CD4-positive, alpha-beta T cell treated with Interleukin-6 at 100 ng/mL for 8 hours (primary cell): ENCODE data around the gene CAV1.
"Not testable (repeated sequence)": the region's sequence is repeated elsewhere in the genome, so short reads cannot be mapped to it uniquely, and the experiment has no call there.

Experiments
- DNase-seq: peaks from one replicate; pipeline ENCODE4 v3.0.0-alpha.2; 2020; ENCODE audit warnings: mixed read lengths, low spot score

CAV1 gene, protein sequence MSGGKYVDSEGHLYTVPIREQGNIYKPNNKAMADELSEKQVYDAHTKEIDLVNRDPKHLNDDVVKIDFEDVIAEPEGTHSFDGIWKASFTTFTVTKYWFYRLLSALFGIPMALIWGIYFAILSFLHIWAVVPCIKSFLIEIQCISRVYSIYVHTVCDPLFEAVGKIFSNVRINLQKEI

DNA sequence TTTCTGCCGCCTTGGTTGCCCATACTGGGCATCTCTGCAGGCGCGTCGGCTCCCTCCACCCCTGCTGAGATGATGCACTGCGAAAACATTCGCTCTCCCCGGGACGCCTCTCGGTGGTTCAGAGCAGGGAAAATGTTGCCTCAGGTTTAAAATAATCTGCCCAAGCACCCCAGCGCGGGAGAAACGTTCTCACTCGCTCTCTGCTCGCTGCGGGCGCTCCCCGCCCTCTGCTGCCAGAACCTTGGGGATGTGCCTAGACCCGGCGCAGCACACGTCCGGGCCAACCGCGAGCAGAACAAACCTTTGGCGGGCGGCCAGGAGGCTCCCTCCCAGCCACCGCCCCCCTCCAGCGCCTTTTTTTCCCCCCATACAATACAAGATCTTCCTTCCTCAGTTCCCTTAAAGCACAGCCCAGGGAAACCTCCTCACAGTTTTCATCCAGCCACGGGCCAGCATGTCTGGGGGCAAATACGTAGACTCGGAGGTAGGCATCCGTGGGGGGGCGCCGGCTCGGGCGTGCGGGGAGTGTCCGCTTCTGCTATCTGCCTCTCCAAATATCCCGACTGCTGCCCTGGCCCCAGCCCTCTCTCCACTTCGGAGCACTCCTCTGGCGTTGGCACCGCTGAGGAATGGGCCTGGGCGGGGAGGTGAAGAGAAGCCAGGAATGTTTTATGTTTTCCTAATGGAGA, at the start of gene CAV1:
CAV1 (plus strand) TSS at position 428 of the 689 bp plus-strand sequence; CDS start at position 455, 27 bp downstream.
- peak; percentile 19 for DNase-seq

DNA sequence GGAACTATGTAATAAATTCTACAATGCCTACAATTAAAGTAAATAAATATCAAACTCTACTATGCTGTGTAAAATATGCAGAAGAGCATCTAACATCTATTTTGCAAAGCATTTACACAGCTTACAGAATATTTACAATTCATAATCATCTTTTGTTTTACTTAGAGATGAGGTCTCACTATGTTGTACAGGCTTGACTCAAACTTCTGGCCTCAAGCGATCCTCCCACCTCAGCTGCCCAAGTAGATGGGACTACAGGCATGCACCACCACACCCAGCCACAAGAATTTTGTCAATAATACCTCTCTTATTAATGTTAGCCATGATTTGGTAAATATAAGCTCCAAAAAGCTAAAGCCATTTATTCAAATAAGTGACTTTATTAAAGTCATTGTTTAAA, 47.2 kb upstream of the CAV1 start:
- no peak for DNase-seq

DNA sequence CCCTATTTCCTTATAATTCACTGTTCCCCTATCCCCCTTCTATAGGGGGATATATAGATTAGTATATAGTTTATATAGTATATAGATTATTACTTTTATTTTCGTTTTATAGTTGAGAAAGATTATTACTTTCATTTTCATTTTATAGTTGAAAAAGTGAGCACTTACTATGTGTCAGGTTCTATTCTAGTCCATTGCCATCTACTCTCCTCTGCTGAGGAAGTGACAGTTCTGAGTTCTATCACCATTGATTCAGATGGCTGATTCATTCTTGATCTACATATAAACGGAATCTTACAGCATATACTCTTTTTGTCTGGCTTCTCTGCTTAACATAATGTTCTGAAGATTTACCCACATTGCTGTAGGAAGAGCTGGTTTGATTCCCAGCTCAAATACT, 46.0 kb upstream of the CAV1 start:
- no peak for DNase-seq

DNA sequence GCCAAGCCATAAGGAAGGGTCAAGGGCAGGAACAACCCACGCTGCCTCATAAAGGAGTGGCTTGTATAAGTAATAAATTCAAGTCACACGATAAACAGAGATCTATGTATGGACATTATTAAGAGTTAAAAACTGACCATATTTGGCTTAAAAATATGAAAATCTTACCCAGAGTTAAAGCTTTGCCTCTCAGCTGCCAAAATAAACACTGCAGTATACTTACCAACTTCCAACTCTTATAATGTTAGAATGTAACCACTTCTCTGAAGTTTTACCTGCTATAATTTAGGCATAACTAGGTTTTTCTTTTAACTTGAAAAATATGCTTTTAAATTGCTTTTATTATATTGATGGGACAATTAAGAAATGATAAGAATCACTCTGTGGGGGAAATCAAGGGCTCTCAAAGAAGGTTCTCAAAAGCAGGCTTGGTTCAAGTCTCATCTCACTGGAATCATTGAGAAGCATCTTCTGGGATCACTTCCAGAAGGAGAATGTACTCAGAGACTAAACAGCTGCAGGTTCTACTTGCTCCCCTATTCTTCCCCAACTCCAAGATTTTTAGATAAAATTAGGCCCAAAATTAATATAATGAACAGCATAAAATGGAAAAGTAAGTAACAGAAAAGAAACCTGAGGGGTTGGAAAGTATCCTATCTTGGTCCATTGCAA, 41.4 kb upstream of the CAV1 start:
- DNase-seq, result no peak

DNA sequence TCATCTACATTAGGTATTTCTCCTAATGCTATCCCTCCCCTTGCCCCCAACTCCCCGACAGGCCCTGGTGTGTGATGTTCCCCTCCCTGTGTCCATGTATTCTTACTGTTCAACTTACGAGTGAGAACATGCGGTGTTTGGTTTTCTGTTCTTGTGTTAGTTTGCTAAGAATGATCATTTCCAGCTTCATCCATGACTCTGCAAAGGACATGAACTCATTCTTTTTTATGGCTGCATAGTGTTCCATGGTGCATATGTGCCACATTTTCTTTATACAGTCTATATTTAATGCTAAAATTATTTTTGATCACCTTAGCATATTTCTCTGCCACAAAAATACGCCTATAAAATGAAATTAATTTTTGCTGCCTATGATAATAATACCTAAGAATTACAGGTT, 40.4 kb upstream of the CAV1 start:
- DNase-seq, result not testable (repeated sequence)

DNA sequence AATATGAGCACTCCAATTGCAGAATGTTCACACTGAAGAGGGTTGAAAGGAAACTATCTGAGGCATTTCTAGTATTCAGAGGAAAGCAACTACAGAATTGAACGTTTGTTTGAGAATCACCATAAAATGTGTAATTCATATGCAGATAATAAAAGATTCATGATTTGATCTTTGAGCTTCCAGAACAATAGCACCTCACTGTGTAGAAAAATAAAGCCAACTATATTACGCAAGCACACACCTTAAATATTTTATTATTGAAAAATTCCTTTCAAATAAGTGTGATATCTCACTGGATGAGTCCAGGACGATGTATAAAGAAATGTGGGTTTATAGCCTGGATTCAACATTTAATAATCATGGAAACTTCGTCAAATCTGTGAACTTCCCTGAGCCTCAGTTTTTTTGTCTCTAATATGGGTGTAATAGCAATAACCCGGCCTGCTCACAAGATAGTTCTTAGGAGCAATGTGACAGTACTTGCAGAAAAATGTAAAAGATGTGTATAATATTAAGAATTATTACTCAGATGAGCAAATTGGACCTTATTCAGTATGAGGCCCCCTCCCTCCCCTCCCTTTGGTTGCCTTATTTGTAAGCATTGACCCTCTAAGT, 36.8 kb upstream of the CAV1 start:
- DNase-seq, result no peak

DNA sequence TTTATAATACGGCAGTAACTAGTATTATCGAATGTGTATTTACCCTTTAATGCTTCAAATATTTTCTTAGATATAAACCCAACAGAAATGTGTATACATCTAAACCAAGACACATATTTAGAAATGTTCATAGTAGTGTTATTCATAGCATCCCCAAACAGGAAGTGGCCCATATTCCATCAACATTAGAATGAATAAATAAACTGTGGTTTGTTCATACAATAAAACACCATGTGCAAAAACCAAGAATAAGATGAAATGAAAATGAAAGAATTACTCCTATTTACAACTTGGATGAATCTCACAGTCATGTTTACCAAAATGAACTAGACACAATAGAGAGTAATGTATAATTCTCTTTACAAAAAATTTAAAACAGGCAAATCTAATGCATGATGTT, 34.5 kb upstream of the CAV1 start:
- DNase-seq, result no peak

DNA sequence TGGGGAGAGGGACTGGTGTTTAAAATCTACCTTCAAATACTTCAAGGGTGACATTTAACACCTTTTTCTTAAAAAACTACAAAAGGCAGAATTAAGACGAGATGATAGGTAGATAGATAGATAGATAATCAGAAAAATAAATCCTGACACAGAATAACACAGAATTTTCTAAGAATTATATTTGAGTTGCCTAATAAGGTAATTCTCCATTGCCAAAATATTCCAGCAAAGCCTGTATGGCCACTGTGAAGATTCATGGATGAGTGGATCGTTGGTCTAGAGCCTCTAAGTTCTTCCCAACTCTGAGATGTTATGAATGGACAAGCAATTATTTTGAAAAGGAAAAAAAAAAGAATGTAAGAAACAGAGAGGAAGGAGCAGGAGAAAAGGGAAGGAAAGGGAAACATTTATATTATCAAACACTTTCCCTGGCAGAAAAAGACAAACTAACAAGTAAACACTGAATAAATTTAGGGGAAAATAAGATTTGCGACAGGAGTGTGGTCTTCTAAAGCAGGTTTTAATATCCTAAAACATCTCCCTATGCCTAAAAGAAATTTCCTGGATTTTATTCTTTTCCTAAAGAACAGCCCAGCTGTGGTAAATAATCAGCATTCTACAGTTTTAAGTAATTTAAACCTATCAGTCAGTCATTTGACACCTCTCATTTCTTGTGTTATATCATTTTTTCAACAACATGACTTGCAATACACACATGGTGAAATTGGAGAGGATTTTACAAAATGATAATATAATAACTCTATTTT, 32.8 kb upstream of the CAV1 start:
- DNase-seq, result no peak

DNA sequence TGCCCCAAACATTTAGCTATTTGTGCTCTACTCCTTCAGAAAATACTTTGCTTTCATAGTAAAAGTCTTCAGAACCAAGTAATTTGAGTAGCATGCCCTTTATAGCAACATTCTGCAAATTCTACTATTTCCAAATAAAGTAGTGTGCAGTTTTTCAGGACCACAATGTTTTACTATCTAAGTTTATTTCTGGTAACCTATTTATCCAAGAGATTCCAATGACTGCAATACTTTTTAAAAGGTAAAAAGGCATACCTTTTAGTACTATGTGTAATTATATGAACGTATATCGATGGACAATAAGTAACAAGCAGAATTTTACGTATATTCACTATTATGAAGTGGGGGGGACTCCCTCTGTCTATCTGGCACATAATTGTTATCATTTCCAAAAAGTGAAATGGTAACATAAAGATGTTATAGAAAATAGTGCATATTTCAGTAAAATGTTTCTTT, 32.2 kb upstream of the CAV1 start:
- no peak for DNase-seq

DNA sequence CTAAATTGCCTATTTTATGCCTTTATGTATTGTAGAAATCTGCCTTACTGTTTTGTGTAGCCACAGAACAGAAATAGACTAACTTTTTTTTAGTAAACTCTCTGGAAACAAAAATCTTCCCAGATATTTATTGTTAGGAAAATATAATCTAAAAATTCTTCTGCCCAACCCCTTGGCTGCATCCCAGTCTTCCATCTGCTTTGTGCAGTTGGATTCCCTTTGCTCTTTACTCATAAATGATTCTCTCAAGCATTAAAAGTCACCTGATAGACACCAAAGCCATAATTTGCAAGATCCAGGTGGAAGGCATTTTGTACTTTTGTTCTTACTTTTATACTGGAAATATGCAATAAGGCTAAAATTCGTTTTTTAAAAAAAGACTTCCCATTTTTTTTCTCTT, 31.4 kb upstream of the CAV1 start:
- DNase-seq, result no peak

DNA sequence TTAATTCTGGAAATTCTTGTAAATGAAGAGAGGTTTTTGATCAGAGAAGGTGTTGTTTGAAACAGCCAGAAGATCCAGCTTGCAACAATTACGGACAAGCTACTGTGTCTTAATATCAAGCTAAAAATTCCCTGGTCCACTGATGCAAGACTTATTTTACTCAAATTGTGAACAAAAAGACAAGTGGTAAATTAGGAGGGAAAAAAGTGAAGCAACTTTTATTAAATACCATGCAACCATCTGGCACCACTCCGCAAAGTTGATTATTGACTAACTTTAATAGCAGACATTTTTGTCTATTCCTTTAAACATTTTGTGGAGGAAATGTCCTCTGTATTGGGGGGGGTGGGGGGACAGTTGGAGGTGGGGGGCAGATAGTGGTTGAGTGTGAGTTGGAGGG, 30.4 kb upstream of the CAV1 start:
- no peak for DNase-seq

DNA sequence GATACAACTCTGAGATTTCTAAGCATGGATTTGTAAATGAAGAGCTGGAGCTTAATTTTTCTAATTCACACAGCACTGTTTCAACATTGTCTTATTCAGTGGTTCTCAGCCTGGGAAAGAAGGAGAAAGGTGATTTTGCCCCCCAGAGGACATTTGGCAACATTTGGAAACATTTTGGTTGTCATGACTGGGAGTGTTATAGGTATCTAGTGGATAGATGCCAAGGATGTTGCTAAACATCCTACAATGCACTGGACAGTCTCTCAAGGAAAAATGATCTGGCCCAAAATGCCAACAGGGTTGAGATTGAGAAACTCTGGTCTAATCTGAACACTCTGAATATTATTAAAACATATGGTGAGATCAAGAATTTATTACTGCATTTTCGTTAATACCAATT, 29.1 kb upstream of the CAV1 start:
- no peak for DNase-seq

DNA sequence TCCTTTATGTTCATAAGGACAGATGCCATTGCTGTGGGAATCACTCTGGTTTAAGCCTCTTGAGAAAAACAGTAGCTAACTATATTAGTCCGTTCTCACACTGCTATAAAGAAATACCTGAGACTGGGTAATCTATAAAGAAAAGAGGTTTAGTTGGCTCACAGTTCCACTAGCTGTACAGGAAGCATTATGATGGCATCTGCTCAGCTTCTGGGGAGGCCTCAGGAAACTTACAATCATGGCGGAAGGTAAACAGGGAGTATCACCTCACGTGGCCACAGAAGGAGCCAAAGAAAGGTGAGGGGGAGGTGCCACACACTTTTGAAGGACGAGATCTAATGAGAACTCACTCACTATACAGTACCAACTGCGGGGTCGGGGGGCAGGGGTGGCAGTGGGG, 28.2 kb upstream of the CAV1 start:
- no peak for DNase-seq

DNA sequence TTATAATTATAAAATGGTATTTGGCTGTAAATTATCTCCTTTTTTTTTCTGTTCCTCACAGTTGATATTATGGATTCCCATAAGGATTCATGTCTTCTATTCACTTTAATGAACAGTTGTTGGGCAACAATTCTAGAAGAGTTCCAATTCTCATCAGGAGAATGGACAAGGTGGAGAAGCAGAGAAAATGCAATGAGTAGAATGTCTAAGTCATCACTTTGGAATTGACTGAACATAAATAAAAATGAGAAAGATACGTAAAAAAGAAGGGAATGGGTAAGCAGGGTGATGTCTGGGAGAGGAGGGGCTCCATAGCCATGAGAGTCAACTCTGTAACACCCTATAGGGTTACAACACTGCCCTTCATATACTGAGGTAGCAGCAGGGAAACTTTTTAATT, 27.1 kb upstream of the CAV1 start:
- no peak for DNase-seq

DNA sequence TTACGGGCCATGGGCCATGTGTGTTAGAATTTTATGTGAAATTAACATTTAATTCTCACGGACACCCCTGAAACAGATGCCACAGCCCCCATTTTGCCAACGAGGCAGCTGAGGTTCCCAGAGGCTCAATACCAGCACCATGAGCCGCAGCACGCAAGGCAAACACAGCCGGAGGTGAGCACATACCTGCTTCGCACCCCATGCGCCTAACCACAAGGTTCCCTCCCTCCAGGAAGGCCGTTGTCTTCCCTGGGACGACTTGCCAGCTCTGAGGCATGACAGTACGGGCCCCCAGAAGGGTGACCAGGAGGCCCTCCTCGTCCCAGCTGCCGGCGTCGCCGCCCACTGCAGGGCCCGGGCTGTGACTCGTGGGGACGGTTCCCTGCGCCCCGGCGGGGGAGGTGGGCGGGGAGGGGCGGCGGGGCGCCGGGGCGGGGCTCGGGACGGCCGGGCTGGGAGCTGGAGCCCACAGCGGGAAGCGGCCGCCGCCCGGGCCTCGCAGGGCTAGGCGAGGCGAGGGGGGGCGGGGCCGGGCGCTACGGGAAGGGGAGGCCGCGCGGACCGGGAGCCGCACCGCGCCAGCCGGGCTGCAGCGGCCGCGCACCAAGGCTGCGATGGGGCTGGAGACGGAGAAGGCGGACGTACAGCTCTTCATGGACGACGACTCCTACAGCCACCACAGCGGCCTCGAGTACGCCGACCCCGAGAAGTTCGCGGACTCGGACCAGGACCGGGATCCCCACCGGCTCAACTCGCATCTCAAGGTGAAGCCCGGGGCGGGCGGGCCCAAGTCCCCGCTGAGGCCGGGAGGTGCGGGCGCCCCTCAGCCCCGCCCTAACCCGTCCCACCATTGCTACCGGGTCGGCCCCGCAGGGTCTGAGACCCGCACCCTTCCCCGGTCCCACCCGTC, 25.4 kb upstream of the CAV1 start, which contains the start of gene CAV2:
CAV2 (plus strand) TSS at position 571 of the 910 bp plus-strand sequence; CDS start at position 615, 44 bp downstream.
- no peak for DNase-seq

DNA sequence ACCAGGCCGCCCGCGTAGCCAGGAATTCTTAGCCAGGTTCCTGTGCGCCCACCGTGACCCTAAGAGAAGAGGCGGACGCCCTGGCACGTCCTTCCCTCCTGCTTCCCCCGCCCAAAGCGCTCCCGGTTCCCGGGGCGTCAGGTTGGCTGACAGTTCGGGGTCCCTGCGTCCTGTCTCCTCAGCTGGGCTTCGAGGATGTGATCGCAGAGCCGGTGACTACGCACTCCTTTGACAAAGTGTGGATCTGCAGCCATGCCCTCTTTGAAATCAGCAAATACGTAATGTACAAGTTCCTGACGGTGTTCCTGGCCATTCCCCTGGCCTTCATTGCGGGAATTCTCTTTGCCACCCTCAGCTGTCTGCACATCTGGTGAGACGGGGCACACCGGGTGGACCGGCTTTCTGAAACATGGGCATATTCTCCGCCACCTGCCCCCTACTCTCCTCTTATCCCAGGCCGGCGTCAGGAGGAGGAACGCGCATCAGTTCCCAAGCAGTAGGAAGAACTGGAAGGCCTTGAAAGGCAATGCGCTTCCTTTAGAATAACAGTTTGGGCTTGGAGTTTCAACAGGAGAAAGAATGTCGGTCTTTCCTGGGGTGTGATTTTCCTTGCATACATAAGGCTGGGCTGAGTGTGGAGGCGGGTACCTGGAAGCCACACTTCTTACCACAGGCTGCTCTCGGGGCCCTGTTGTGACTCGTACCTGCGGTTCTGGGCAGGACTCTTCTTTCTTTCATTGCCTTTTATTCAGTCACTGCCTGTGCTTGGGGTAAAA, 24.6 kb upstream of the CAV1 start:
- no peak for DNase-seq

DNA sequence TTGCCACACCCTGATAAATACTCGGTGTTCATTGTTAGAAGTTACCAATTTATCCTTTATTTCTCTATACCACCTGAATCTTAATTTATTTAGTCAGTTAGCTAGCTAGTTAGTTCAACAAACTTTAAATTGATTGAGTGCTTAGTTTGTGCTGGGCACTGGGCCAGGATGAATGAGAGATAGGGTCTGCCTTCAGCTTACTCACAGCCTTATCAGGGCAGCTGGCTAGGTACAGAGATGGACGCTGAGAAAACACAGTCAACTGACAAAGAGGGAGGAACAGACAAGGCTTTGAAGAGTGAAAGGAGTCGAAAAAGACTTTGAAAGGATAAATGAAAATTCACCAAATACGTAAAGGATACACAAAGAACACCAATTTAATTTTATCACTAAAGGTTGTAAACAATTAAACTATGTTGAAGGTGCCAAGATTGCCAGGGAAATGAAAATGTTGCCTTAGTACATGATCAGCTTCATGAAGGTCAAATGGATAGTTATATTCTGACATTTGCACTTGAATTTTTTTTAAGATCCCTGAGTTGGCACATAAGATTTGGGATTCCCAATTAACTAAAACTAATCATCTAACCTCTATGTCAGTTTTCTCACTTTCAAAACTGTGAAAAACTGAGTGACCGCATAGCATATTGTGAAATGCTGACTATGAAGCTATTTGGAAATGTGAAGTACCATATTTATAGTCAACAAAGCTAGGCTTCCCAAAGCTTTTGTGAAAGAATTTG, 23.2 kb upstream of the CAV1 start:
- no peak for DNase-seq

DNA sequence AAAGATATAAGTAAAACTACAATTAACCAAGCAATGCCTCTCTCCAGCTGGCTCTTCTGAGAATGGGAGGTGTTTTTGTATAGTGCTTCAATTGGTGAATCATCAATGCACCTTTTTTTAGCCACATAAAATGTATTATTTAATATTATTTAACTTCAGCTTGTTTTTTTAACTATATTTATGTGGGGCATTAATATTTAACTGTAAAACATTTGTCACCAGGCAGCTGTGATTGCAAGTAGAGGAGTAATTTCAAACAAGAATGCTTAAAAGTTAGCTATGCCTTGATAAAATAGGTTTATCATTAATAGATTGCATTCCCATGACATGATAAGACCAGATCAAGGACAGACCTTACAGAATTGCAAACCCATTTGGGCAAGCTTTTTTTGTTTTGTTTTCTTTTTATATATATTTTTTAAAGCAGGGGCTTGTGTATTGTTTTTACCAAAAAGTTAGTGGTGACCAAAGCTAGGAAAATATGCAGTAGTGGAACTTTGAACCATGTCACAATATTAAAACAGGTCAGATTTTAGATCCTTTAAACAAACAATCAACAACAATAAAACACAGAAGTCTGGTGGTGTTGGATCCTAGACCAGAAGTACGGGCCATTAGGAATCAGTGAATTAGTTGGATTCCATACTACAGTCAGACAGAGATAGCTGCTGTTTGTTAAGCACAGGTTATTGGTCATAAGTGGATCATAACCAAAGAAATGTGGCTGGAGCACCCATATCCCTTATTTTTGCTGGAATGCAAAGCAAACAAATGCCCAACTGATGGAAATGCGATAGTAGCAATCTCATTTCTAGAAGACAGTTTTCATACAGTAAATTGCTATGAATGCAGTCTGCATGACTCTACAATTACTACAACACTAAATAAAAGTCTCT, 22.4 kb upstream of the CAV1 start:
- no peak for DNase-seq
